GM12864 (cell line): ENCODE results near the gene RPL11.

Experiments used
- DNase-seq: peaks from one replicate; pipeline ENCODE4 v3.0.0-alpha.2; 2011; ENCODE audit warnings: low read depth
- H3K4me3 ChIP-seq: 2 replicates; pipeline ENCODE4 v1.5.1; 2011; ENCODE audit warnings: mild to moderate bottlenecking, low read depth, low read length, control low read depth
- CTCF ChIP-seq: IDR thresholded peaks from 2 replicates; pipeline ENCODE4 v1.5.1; 2011; ENCODE audit warnings: low read depth, mild to moderate bottlenecking, moderate library complexity, low read length, control low read depth, inconsistent platforms; ENCODE audit errors: missing control alignments

Gene RPL11

GRCh38 chr1:23692308-23692871 lies 784 bp downstream of the RPL11 start:
- peak; percentile 23 for TF ChIP-seq CTCF
- peak overlapping the region; percentile 91 for H3K4me3 ChIP-seq
- DNase-seq = no peak

DNA sequence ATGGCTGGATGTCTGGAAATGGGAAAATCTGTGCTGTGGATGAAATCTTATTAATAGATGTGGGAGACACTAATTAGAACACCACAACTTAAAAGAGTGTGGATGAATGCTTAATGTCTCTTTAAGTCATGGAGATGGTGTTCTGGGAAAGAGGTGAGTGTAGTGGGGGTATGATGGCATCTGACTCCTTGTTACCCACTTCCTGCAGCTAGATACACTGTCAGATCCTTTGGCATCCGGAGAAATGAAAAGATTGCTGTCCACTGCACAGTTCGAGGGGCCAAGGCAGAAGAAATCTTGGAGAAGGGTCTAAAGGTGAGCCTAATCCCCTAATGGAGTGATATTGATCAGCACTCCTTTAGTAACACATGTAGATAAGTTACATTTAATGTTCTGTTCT lies 2.0 kb downstream of the RPL11 start:
- no peak for DNase-seq
- TF ChIP-seq CTCF = no peak
- peak overlapping the region; percentile 91 for H3K4me3 ChIP-seq

DNA sequence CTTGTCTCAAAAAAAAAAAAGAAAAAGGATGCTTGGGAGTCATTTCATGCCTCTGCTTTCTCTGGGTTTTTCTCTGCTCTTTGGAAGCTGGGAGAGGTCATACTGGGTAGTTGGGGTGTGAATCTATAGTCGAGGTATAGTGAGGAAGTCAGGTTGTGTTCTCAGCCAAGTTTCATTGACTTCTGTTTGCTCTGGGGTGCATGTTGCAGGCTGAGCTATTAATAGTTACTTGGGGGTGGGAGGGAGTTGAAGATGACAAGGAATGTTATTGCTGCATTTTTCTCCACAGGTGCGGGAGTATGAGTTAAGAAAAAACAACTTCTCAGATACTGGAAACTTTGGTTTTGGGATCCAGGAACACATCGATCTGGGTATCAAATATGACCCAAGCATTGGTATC lies 2.8 kb downstream of the RPL11 start:
- H3K4me3 ChIP-seq = peak overlapping the region; percentile 3; the same call in 1 of the 2 replicates
- DNase-seq = no peak
- no peak for TF ChIP-seq CTCF

DNA sequence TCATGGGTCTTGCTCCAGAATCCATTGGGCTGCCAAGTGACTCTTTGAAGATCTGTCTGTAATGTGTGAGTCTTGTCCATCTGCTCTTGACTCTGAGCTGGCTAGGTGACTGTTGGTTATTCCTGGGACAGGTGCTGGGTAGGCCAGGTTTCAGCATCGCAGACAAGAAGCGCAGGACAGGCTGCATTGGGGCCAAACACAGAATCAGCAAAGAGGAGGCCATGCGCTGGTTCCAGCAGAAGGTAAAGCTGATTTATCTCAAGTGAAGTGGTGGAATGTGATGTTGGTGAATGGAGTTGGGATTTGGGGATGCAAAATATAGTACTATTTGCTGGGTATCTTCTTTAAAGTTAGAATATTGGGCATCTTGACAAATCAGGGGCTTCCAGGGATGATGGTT lies 4.1 kb downstream of the RPL11 start:
- H3K4me3 ChIP-seq = no peak overlapping the region
- no peak for DNase-seq
- no peak for TF ChIP-seq CTCF

- no peak for TF ChIP-seq CTCF
- H3K4me3 ChIP-seq = no peak overlapping the region; the same call in 1 of the 2 replicates
- DNase-seq = no peak
Measured at GRCh38 chr1:23696335-23696989, 4.9 kb downstream of the RPL11 start.

- TF ChIP-seq CTCF = no peak
- no peak for DNase-seq
- no peak overlapping the region for H3K4me3 ChIP-seq
Measured at GRCh38 chr1:23698466-23698865, 6.9 kb downstream of the RPL11 start.
